ENCODE measurements around the gene THRAP3. TPM values are rescaled to one million over a fixed set of nuclear protein-coding genes. Genes with fewer than 3 reads are reported as not detected.

THRAP3 gene
- total and polyA plus RNA-seq, 2 experiments from 2014 or later: 127 to 161 TPM

GRCh38 chr1:36253161-36253862, 29.1 kb downstream of the THRAP3 start:
- H3K4me1 ChIP-seq (ENCODE audit: insufficient read depth): no peaks in the 10 kb centered on the region; the same call in 1 of the 2 replicates
- H2AFZ ChIP-seq: no peak overlapping the region
- no peak overlapping the region for H3K4me2 ChIP-seq
- no peaks in the 10 kb centered on the region for H3K36me3 ChIP-seq (ENCODE audit: insufficient read depth)
- H3K27ac Mint-ChIP-seq: no peak overlapping the region; the same call in 1 of the 2 replicates
- peaks cover 22% of the 10 kb centered on the region for H3K4me1 Mint-ChIP-seq
- H3K27me3 ChIP-seq (ENCODE audit: insufficient read depth): no peaks in the 10 kb centered on the region
- no peak overlapping the region for H3K4me3 ChIP-seq
- no peak overlapping the region for H3K4me3 Mint-ChIP-seq
- no peak overlapping the region for H3K27ac ChIP-seq (ENCODE audit: low read depth)
- H3K27me3 Mint-ChIP-seq (ENCODE audit: insufficient read depth, low read depth, poor library complexity): peaks cover 4% of the 10 kb centered on the region
- H3K9me3 Mint-ChIP-seq: no peaks in the 10 kb centered on the region
- peaks cover 7% of the 10 kb centered on the region for H3K36me3 Mint-ChIP-seq (ENCODE audit: low read depth)
- no peaks in the 10 kb centered on the region for H3K9me2 ChIP-seq (ENCODE audit: insufficient read depth)
- TF ChIP-seq CREB1 (CRISPR knock-in tag; IDR thresholded peaks at IDR 0.05; ENCODE audit: low read depth) (no peak), POLR2AphosphoS5 (IDR thresholded peaks at IDR 0.05; ENCODE audit: low read depth) (no peak), EZH2 (IDR thresholded peaks at IDR 0.05; ENCODE audit: low read depth, unreplicated experiment) (no peak), EZH2phosphoT487 (IDR thresholded peaks at IDR 0.05; ENCODE audit: unreplicated experiment) (no peak), NANOG (IDR thresholded peaks at IDR 0.05; ENCODE audit: borderline replicate concordance) (no peak), ZNF462 (CRISPR knock-in tag; IDR thresholded peaks at IDR 0.05) (no peak), ZNF331 (CRISPR knock-in tag; IDR thresholded peaks at IDR 0.05; ENCODE audit: low read depth) (no peak)
- ATAC-seq (no peak), DNase-seq (ENCODE audit: low spot score) (no peak)
- H3K79me2 ChIP-seq (replicated peaks; ENCODE audit: insufficient read depth): peaks cover 100% of the 10 kb centered on the region
- H4K20me1 ChIP-seq (replicated peaks; ENCODE audit: insufficient read depth): peaks cover 80% of the 10 kb centered on the region
- H3F3A ChIP-seq (replicated peaks; ENCODE audit: low read depth): no peaks in the 10 kb centered on the region; the same call in 1 of the 2 replicates
